HUES48 (cell line): Measurements from ENCODE around the gene PFKFB2.

Experiments
- H3K27ac ChIP-seq: one replicate; pipeline ENCODE4 v1.7.0; 2013; ENCODE audit warnings: low read depth, low read length, inconsistent platforms
- H3K27me3 ChIP-seq: 2 replicates; pipeline ENCODE4 v1.6.1; 2013; ENCODE audit warnings: mild to moderate bottlenecking, low read length; ENCODE audit not compliant: control insufficient read depth, insufficient read depth
- H3K36me3 ChIP-seq: 2 replicates; pipeline ENCODE4 v1.6.1; 2013; ENCODE audit warnings: low read length; ENCODE audit not compliant: control insufficient read depth, insufficient read depth
- H3K4me1 ChIP-seq: 2 replicates; pipeline ENCODE4 v1.6.1; 2013; ENCODE audit warnings: mild to moderate bottlenecking, low read length; ENCODE audit not compliant: control insufficient read depth, insufficient read depth
- H3K4me3 ChIP-seq: 2 replicates; pipeline ENCODE4 v1.5.1; 2013; ENCODE audit warnings: mild to moderate bottlenecking, low read depth, low read length
- H3K9ac ChIP-seq: 2 replicates; pipeline ENCODE4 v1.6.1; 2013; ENCODE audit warnings: mild to moderate bottlenecking, low read depth, low read length, moderate library complexity
- H3K9me3 ChIP-seq: 2 replicates; pipeline ENCODE4 v1.6.1; 2013; ENCODE audit warnings: low read length; ENCODE audit not compliant: control insufficient read depth, insufficient read depth

PFKFB2 gene

DNA sequence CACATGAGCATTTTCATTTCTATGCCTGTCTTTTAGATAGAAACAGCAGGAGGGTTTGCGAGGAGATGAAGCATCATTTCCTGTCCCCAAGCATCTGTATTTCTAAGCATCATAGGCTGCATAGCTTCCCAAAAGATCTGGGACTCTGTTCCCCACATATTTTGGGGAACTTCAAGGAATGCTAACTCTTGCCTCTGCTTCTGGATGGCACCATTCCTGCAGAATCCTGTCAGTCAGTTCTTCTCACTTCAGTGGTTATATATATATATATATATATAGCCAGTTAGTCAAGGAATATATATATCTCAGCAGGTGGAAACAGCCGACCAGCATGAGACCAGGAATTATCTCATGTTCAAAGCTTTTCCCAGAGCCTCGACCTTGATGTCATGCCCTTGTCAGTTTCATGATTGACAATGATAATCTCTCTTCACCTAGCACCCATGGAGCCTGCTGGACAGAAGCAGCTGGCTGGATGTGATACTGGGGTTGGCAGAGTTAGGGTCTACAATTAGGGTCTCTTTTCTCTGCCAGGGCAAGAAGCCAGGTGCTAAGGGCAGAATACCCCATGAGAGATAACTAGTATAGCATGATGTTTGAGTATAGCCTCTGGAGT is 2.4 kb downstream of the PFKFB2 start:
- Histone ChIP-seq H3K4me3 (no peak overlapping the region), H3K36me3 (peaks cover 2% of the 10 kb centered on the region; the same call in 1 of the 2 replicates), H3K27ac (no peak overlapping the region), H3K9ac (no peak overlapping the region), H3K4me1 (peaks cover 7% of the 10 kb centered on the region), H3K9me3 (no peaks in the 10 kb centered on the region), H3K27me3 (no peaks in the 10 kb centered on the region)

DNA sequence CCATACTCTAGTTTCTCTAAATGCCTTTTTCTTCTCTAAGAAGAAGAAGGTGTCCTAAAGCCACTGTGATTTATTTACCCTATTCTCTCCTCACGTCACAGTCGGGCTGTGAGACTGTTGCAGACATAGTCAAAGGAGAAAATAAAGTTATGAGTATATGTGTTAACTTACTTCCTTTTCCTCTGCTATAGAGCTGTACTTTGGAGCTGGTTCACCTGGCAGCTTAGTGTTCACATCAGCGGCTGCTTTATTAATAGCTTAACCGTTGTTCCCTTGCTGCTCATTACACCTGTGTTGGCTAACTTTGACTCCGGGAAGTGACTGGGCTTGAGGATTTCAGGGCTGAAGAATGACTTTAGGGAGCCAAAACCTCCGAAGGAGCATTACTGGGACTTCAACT is 3.6 kb downstream of the PFKFB2 start:
- peaks cover under 1% of the 10 kb centered on the region; the same call in 1 of the 2 replicates for H3K4me1 ChIP-seq
- no peak overlapping the region for H3K27ac ChIP-seq
- H3K27me3 ChIP-seq, result no peaks in the 10 kb centered on the region
- H3K36me3 ChIP-seq, result peaks cover 5% of the 10 kb centered on the region; the same call in 1 of the 2 replicates
- no peak overlapping the region for H3K4me3 ChIP-seq
- H3K9me3 ChIP-seq, result no peaks in the 10 kb centered on the region
- H3K9ac ChIP-seq, result no peak overlapping the region

DNA sequence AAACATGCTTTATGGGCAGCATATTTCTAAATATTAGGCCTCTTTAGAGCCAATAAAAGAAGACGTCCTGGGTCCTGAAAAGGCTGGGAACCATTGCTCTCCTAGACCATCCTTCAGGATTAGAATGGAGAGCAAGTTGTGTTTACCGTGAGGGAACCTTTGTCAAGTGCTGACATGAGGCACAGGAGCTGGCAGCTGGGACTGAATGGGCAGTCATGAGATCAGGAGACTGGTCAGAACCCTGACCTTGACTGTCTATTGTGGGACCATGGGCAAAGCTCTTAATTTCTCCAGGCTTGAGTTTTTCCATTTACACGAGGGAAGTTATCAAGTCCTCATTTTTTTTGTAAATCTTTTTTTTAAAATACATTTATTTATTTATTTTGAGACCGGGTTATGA is 5.2 kb downstream of the PFKFB2 start:
- H3K27ac ChIP-seq, result no peak overlapping the region
- no peaks in the 10 kb centered on the region for H3K4me1 ChIP-seq
- H3K9me3 ChIP-seq, result no peaks in the 10 kb centered on the region
- no peak overlapping the region for H3K4me3 ChIP-seq
- peaks cover 20% of the 10 kb centered on the region for H3K36me3 ChIP-seq
- no peak overlapping the region for H3K9ac ChIP-seq
- H3K27me3 ChIP-seq, result no peaks in the 10 kb centered on the region

DNA sequence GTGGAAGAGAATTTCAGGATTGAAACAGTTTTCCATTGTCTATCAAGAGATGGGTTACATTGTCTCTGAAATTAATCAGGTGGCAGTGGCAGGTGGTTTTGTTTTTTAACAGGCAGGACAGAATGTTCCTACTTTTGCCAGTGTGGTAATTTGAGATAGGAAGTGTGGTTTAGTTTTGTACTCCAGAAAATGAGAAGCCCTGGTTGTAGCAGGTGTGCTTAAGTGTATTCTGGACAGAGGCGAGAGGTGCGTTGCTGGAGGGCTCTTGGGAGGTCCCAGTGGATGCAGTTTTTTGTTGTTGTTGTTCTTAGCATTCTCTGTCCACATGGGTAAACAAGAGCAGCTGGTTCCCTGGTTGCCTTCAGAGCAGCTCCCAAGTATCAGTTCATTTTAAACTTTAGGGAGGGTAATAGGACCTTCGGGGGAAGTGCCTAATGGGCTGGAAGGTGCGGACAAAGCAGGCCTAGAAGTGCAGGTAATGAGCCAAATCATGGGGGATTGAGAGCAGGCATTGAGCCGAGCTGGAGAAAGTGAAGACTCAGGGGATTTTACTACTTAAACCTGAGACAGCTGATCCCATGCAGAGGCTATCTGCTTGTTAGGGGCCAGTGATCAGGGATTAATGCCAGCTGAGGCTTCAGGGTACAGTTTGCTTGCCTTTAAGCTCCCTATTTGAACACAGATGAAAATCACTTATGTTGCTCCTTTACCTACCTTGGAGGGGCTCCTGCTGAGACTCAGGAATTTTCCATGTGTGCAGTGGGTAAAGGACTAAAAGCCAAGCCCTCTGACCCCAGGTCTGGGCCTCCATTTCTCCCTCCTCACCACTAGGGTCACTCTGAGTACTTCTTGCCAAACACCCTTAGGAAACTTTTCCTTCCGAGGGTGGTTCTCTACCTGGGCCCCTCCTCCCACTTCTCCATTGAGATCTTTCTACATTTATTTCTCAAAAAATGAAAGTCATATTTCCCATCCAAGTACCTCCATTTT is 6.1 kb downstream of the PFKFB2 start:
- no peaks in the 10 kb centered on the region for H3K27me3 ChIP-seq
- H3K4me1 ChIP-seq, result no peaks in the 10 kb centered on the region
- no peaks in the 10 kb centered on the region for H3K9me3 ChIP-seq
- H3K9ac ChIP-seq, result no peak overlapping the region
- H3K36me3 ChIP-seq, result peaks cover 30% of the 10 kb centered on the region
- H3K27ac ChIP-seq, result no peak overlapping the region
- H3K4me3 ChIP-seq, result no peak overlapping the region

DNA sequence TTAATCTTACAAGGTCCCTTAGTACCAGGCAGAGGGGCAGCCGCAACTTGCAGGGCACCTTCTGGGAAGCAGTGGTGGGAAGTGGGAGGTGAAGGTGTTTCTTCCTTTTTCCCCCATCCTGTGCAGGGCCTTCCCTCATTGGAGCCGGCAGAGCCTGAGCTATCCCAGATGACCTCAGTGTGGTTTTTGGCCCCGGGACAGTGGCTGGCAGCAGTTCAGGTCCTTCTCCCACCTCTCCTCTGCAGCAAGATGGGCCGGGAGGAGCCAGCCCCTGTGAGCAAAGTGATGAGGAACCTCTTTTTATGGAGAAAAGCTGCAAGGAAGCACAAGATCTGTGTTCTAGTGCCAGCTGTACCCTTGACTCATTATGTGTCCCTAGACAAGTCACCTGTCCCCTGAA is 6.8 kb downstream of the PFKFB2 start:
- Histone ChIP-seq H3K9me3 (no peaks in the 10 kb centered on the region), H3K27ac (no peak overlapping the region), H3K27me3 (no peaks in the 10 kb centered on the region), H3K36me3 (peaks cover 36% of the 10 kb centered on the region), H3K4me1 (no peaks in the 10 kb centered on the region), H3K4me3 (no peak overlapping the region), H3K9ac (no peak overlapping the region)

DNA sequence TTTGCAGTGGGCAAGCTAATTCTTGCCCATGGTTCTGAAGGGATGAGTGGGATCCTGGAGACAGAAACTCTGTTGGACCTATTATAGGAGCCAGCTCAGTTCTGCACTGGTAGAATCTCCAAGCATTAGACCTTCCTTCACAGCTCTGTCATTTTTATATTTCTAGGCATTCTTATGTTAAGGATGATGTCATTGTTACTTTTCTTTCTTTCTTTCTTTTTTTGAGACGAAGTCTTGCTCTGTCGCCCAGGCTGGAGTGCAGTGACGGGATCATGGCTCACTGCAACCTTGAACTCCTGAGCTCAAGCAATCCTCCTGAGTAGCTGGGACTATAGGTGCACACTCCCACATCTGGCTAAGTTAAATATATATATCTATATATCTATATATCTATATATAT is 7.5 kb downstream of the PFKFB2 start:
- Histone ChIP-seq H3K27ac (no peak overlapping the region), H3K9ac (no peak overlapping the region), H3K27me3 (no peaks in the 10 kb centered on the region), H3K4me1 (no peaks in the 10 kb centered on the region), H3K9me3 (no peaks in the 10 kb centered on the region), H3K36me3 (peaks cover 42% of the 10 kb centered on the region), H3K4me3 (no peak overlapping the region)

DNA sequence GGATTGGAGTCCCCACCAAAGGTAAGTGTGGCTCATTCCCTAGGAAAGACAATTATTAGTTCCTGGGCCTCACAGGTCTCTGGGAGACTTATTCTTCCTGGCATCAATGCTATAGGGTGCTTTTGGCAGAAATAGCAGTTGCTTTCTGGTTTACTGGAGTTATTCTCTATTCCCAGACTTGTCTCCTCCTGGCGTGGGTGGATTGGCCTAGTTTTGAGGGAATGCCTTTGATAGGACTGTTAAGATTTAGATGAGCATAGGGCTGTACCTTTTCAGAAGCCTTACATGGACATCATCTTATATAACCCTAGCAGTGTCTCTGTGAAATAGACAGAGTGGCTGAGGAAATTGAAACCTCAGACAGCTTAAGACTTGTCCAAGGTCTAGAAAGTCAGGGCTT is 9.0 kb downstream of the PFKFB2 start:
- no peak overlapping the region for H3K9ac ChIP-seq
- H3K36me3 ChIP-seq, result peaks cover 53% of the 10 kb centered on the region
- H3K4me3 ChIP-seq, result no peak overlapping the region
- no peaks in the 10 kb centered on the region for H3K4me1 ChIP-seq
- no peaks in the 10 kb centered on the region for H3K9me3 ChIP-seq
- no peaks in the 10 kb centered on the region for H3K27me3 ChIP-seq
- no peak overlapping the region for H3K27ac ChIP-seq

DNA sequence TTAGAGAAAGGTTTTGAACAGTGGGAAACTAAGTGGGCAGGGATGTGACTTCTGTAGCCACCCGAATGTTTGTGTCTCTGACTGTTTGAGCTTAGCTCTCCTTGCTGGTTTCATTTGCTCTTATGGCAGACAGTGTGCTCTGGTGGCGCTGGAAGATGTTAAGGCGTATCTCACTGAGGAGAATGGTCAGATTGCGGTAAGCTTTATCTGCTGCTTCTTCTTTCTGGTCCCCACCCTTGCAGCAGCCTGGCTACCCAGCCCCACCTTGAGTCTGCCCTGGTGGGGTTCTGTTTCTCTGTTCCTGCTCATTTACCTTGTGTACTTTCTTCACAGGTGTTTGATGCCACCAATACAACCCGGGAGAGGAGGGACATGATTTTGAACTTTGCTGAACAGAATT is 9.9 kb downstream of the PFKFB2 start:
- Histone ChIP-seq H3K27me3 (no peaks in the 10 kb centered on the region), H3K9ac (no peak overlapping the region), H3K27ac (no peak overlapping the region), H3K9me3 (no peaks in the 10 kb centered on the region), H3K36me3 (peaks cover 63% of the 10 kb centered on the region), H3K4me1 (no peaks in the 10 kb centered on the region), H3K4me3 (no peak overlapping the region)

DNA sequence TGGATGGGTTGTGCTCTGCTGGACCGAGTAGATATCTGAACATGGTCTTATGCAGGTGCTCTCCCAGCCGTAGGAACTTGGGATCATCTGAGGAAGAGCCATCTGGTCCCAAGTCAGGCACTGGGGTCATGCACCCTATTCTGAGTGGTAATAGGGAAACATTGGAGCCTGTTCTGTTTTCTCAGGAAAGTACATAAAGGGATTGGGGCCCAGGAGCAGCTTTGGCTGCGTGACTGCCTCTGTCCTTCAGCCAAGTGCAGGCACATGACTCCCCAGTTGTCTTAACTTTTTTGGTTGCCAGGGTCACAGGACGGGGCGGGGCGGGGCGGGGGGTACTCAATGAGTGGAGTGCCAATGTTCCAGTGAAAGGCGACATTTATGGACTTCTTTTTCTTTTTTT is 11.5 kb downstream of the PFKFB2 start:
- no peak overlapping the region for H3K4me3 ChIP-seq
- no peaks in the 10 kb centered on the region for H3K27me3 ChIP-seq
- H3K9ac ChIP-seq, result no peak overlapping the region
- peaks cover 75% of the 10 kb centered on the region for H3K36me3 ChIP-seq
- H3K27ac ChIP-seq, result no peak overlapping the region
- H3K4me1 ChIP-seq, result no peaks in the 10 kb centered on the region
- no peaks in the 10 kb centered on the region for H3K9me3 ChIP-seq

DNA sequence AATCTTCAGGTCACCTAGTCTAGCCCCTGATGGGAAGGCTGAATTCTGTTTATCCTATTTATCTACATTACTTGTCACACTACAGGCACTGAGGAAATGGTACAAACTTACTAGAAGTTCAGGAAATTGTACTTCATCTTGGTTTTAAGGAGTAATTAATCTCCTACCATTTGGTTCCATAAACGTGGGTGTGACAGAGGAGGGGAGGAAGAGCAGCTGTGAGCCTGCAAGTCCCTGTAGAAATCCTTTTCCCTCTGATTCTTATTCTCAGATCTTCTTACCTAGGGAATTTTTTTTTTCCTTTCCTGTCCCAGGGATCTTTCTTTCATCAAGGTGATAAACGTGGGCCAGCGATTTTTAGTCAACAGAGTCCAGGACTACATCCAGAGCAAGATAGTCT is 14.1 kb downstream of the PFKFB2 start:
- H3K27ac ChIP-seq, result no peak overlapping the region
- H3K4me3 ChIP-seq, result no peak overlapping the region
- H3K4me1 ChIP-seq, result no peaks in the 10 kb centered on the region
- H3K36me3 ChIP-seq, result peaks cover 89% of the 10 kb centered on the region
- no peak overlapping the region for H3K9ac ChIP-seq
- no peaks in the 10 kb centered on the region for H3K27me3 ChIP-seq
- H3K9me3 ChIP-seq, result no peaks in the 10 kb centered on the region

DNA sequence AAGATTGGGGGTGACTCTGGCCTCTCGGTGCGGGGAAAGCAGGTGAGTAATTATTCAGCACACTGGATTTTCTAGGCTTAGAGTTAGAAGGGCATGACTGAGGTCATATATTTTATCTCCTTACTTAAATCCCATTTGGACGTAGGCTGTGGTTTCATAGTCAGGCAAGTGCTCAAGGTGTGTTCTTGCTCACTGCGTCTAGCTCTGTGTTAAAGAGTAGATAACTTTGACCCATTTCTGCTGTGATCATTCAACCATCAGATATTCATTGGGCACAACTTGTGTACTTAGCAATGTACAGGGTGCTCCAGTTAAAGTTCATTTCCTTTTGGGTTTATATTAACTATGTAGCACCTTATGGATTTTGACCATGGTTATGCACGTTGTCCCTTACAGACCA is 14.6 kb downstream of the PFKFB2 start:
- Histone ChIP-seq H3K9ac (no peak overlapping the region), H3K36me3 (peaks cover 89% of the 10 kb centered on the region), H3K27ac (no peak overlapping the region), H3K27me3 (no peaks in the 10 kb centered on the region), H3K4me3 (no peak overlapping the region), H3K4me1 (no peaks in the 10 kb centered on the region), H3K9me3 (no peaks in the 10 kb centered on the region)
